ENCODE results near the gene ZBTB38. TPM values are rescaled to one million over a fixed set of nuclear protein-coding genes. Genes with fewer than 3 reads are reported as not detected.
A peak's percentile ranks its signal among the peaks of the same experiment; 100 is the strongest.

Gene ZBTB38
- total and polyA plus RNA-seq, 8 donors: 5.3 to 253 (median 41.0) TPM

DNA sequence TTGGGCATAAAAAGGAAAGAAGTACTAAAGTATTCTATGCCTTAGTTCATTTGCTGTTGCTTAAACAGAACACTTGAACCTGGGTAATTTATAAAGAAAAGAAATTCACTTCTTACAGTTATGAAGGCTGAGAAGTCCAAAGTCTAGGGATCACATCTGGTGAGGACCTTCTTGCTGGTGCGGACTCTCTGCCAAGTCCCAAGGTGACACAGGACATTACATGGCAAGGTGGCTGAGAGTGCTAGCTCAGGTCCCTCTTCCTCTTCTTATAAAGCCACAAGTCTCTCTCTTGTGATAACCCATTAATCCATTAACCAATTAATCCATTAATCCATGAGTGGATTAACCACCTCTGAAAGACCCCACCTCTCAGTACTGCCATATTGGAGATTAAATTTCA, 3.1 kb upstream of the ZBTB38 start:
- intact Hi-C loops (cut with DNase I; ENCODE audit: low total_unique reads): no loop called here
- WGBS, 5 donors: 83 to 100% (median 93%) methylated on average over 1 of the region's 1 CpG
- peak overlapping the region in 3 of 5 donors; percentile 86 to 93 (median 90) for H3K27ac ChIP-seq

DNA sequence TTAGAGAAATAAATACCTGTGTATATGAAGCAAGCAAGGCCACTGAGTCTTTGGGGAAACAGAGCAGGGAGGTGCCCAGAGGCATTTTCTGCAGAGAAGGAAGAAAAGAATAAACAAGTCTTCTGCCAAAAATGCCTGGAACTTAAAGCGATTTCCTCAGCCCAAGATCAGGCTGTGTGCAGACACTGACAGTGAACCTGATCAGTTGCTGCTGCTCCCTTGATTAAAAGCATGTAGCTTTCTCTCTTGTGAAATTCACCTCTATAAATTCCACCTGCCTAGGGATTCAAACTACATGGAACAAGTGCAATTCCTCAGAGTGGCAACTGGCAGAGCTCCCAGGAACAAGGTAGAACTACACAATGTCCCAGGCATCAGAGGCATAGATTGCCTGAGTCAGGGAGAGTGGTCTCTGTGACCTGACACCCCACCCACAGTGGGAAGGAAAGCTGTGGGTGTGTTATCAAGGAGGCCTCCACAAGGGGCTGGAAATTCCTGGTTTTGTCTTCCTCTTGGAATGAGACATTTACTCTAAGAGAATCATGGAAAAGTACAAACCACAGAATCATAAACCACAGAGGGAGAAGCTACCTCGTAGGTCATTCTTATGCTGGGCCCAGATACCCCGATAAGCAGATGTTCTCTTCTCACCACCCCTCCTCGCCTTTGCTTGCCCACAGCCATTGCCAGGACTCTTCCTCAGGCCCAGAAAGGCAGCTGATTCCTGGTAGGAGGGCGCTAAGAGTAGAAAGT, 1.8 kb upstream of the ZBTB38 start:
- H3K27ac ChIP-seq: peak overlapping the region; percentile 52 to 93 (median 87)
- peaks cover 28 to 50% (median 41%) of the 10 kb centered on the region in 4 donors for H3K4me1 ChIP-seq
- DNase-seq: peak; percentile 55 to 75
- TF ChIP-seq POLR2AphosphoS5 (IDR thresholded peaks at IDR 0.05) (peak in 1 of 3 donors; percentile 5), POLR2A (IDR thresholded peaks at IDR 0.05) (no peak)
- no peaks in the 10 kb centered on the region for H3K9me3 ChIP-seq
- 49 to 54% (median 51%) methylated on average over 5 of the region's 5 CpGs for WGBS, 5 donors
- H3K36me3 ChIP-seq: no peaks in the 10 kb centered on the region
- intact Hi-C loops (cut with DNase I; ENCODE audit: low total_unique reads): no loop called here
- no peak overlapping the region for H3K4me3 ChIP-seq
- H3K27me3 ChIP-seq: no peaks in the 10 kb centered on the region

More for the DNA sequence above, 3.1 kb upstream of the ZBTB38 start:
- peaks cover 28 to 60% (median 49%) of the 10 kb centered on the region in 4 donors for H3K4me1 ChIP-seq
- no peak overlapping the region for H3K4me3 ChIP-seq
- no peak for DNase-seq
- H3K27me3 ChIP-seq: no peaks in the 10 kb centered on the region
- no peaks in the 10 kb centered on the region for H3K36me3 ChIP-seq
- no peaks in the 10 kb centered on the region for H3K9me3 ChIP-seq
- TF ChIP-seq, protein P1, sequence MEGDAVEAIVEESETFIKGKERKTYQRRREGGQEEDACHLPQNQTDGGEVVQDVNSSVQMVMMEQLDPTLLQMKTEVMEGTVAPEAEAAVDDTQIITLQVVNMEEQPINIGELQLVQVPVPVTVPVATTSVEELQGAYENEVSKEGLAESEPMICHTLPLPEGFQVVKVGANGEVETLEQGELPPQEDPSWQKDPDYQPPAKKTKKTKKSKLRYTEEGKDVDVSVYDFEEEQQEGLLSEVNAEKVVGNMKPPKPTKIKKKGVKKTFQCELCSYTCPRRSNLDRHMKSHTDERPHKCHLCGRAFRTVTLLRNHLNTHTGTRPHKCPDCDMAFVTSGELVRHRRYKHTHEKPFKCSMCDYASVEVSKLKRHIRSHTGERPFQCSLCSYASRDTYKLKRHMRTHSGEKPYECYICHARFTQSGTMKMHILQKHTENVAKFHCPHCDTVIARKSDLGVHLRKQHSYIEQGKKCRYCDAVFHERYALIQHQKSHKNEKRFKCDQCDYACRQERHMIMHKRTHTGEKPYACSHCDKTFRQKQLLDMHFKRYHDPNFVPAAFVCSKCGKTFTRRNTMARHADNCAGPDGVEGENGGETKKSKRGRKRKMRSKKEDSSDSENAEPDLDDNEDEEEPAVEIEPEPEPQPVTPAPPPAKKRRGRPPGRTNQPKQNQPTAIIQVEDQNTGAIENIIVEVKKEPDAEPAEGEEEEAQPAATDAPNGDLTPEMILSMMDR (IDR thresholded peaks at IDR 0.05): no peak
- TF ChIP-seq POLR2AphosphoS5 (IDR thresholded peaks at IDR 0.05) (no peak), POLR2A (IDR thresholded peaks at IDR 0.05) (no peak), EP300 (IDR thresholded peaks at IDR 0.05) (no peak)

DNA sequence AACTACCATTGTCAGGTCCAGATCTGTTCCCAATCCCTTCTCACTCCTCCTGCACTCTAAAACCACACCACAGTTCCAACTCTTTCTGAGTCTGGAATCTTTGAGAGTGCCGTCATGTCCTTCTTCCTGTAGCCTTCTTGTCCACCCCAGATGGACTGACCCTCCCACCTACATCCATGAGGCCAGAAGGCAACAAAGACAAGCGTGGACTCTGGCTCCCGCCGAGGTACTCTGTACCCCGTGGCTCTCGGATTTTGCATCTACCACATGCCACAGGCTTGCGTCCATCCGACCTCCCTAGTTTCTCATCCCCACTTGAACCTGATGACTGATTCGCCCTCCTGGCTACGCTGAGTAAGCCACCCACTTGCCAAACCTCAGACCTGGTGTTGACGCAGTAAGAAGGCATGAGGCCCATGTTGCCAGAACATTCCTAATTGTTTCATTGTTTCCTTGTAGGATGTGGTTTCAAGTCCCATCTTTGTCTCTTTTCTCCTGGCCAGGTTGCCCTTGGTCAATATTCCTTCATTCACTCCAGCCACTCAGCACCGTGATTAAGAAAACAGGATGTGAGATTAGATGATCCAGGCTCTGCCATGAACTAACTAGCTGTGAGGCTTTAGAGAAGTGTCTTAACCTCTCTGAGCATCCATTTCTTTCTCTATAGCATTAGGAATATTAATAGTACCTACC, 1.1 kb upstream of the ZBTB38 start:
- Histone ChIP-seq H3K9me3 (no peaks in the 10 kb centered on the region), H3K27me3 (no peaks in the 10 kb centered on the region), H3K36me3 (no peaks in the 10 kb centered on the region), H3K27ac (peak overlapping the region; percentile 52 to 93 (median 87)), H3K4me1 (peaks cover 28 to 47% (median 38%) of the 10 kb centered on the region in 4 donors), H3K4me3 (no peak overlapping the region)
- intact Hi-C loops (cut with DNase I; ENCODE audit: low total_unique reads): no loop called here
- 85 to 90% (median 86%) methylated on average over 12 of the region's 12 CpGs for WGBS, 5 donors
- peak in 1 of 2 donors; percentile 24 for DNase-seq
- TF ChIP-seq, protein P1 (IDR thresholded peaks at IDR 0.05): no peak
- no peak for TF ChIP-seq POLR2AphosphoS5 (IDR thresholded peaks at IDR 0.05)
- no peak for TF ChIP-seq EP300 (IDR thresholded peaks at IDR 0.05)
- no peak for TF ChIP-seq POLR2A (IDR thresholded peaks at IDR 0.05)

DNA sequence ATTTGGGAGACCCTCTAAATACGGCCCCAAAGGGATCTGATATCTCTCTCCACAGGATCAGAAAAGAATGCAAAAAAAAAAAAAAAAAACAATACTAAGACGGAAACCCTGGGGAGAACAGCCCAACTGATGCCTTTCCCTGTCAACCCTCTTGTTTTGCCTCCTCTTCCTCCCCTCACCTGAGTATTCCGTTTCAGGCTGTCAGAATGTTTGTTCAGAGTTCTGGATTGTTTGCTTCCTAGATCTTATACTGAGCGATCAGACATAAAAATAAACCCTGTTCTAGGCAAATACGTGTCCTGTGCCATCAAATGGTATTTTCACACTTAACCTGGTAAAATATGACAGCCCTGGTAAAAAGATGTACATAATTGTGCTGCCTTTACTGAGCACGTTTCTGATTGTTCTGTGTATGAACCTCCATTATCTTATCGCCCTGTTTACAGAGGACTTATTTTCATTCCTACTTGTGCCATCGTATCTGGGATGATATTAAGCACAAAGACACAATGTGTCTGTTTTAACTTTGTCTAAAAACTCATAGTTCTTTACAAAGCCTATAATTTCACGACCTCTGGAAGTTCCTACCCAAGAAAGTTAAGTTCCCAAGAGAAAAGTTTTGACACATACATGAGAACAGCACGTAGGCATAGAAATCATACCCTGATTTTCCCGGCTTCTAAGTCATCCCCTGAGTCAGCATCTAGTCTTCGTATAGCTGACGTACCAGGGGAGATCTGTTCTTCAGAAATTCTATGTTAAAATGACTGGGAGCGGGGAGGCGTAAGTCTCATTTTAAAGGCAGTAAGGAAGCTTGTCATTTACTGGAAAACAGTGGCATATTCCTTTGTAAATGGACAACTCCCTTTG, 856 bp downstream of the ZBTB38 start:
- Histone ChIP-seq H3K27me3 (no peaks in the 10 kb centered on the region), H3K9me3 (no peaks in the 10 kb centered on the region), H3K27ac (peak overlapping the region; percentile 56 to 93 (median 87)), H3K4me1 (peaks cover 31 to 47% (median 38%) of the 10 kb centered on the region in 4 donors), H3K36me3 (no peaks in the 10 kb centered on the region), H3K4me3 (peak overlapping the region; percentile 16 to 35 (median 33))
- intact Hi-C loops (cut with DNase I; ENCODE audit: low total_unique reads): no loop called here
- TF ChIP-seq POLR2AphosphoS5 (IDR thresholded peaks at IDR 0.05) (no peak), POLR2A (IDR thresholded peaks at IDR 0.05) (no peak), EP300 (IDR thresholded peaks at IDR 0.05) (no peak)
- TF ChIP-seq, protein P1 (IDR thresholded peaks at IDR 0.05): no peak
- WGBS, 5 donors: 46 to 68% (median 58%) methylated on average over 15 of the region's 15 CpGs
- DNase-seq: no peak
